OCI-LY7 (cell line): ENCODE data around the gene TPRG1L. TPM values are rescaled to one million over a fixed set of nuclear protein-coding genes. Genes with fewer than 3 reads are reported as not detected.

Source experiments
- BruUV-seq: library from RNA; stranded (reverse); fragments of 400-500 nt; replicated peaks from 2 replicates; lab custom pipeline; 2021; lab: Mats Ljungman, UMichigan
- CTCF ChIA-PET: fragments of 300-600 bp; sonication (Branson Sonifier 250); formaldehyde crosslinking; loops from one replicate; lab custom pipeline; 2022; ENCODE audit warnings: antibody characterized with exemption; ENCODE audit not compliant: unreplicated experiment; lab: Charles Lee
- POLR2A ChIA-PET: fragments of 300-600 bp; sonication (Branson Sonifier 250); formaldehyde crosslinking; loops from one replicate; lab custom pipeline; 2022; ENCODE audit warnings: antibody characterized with exemption; lab: Charles Lee
- DNase-seq: peaks from one replicate; pipeline ENCODE4 v3.0.0-alpha.2; 2015; ENCODE audit warnings: low spot score
- H2AFZ ChIP-seq: fragments of 200-600 bp; sonication (generic), shearing (Covaris generic); 2 replicates; pipeline ENCODE4 v1.6.1; 2014; ENCODE audit warnings: mild to moderate bottlenecking, antibody characterized with exemption, low read length, moderate library complexity
- H3K27ac ChIP-seq: fragments of 200-600 bp; sonication (generic); 2 replicates; pipeline ENCODE4 v1.5.1; 2014; ENCODE audit warnings: mixed run types, low read depth, mild to moderate bottlenecking, moderate library complexity, low read length, inconsistent platforms; ENCODE audit not compliant: poor library complexity, severe bottlenecking
- H3K36me3 ChIP-seq: fragments of 200-600 bp; sonication (generic); 2 replicates; pipeline ENCODE4 v1.6.1; 2014; ENCODE audit warnings: mild to moderate bottlenecking, antibody characterized with exemption, low read length, moderate library complexity, mixed read lengths; ENCODE audit not compliant: insufficient read depth
- H3K4me1 ChIP-seq: fragments of 200-600 bp; sonication (generic); 2 replicates; pipeline ENCODE4 v1.5.1; 2014; ENCODE audit warnings: mild to moderate bottlenecking, low read length; ENCODE audit not compliant: insufficient read depth, poor library complexity, severe bottlenecking
- H3K4me2 ChIP-seq: fragments of 200-600 bp; sonication (generic); 2 replicates; pipeline ENCODE4 v1.6.1; 2014; ENCODE audit warnings: mild to moderate bottlenecking, low read length
- H3K4me3 ChIP-seq: fragments of 200-600 bp; sonication (generic); 2 replicates; pipeline ENCODE4 v1.5.1; 2014; ENCODE audit warnings: mild to moderate bottlenecking, low read depth, low read length; ENCODE audit not compliant: poor library complexity, severe bottlenecking
- H3K79me2 ChIP-seq: fragments of 200-600 bp; sonication (generic); 2 replicates; pipeline ENCODE4 v1.6.1; 2016; ENCODE audit warnings: low read depth, mild to moderate bottlenecking, low read length, moderate library complexity, mixed read lengths; ENCODE audit not compliant: insufficient read depth
- H3K9me2 ChIP-seq: fragments of 200-600 bp; sonication (generic); 2 replicates; pipeline ENCODE4 v1.6.1; 2016; ENCODE audit warnings: mild to moderate bottlenecking, low read length, mixed read lengths; ENCODE audit not compliant: insufficient read depth
- H3K9me3 ChIP-seq: fragments of 200-600 bp; sonication (generic); 2 replicates; pipeline ENCODE4 v1.6.1; 2014; ENCODE audit warnings: mild to moderate bottlenecking, mixed run types, low read length, mixed read lengths
- H4K20me1 ChIP-seq: fragments of 200-600 bp; sonication (generic); 2 replicates; pipeline ENCODE4 v1.6.1; 2014; ENCODE audit warnings: mild to moderate bottlenecking, antibody characterized with exemption, low read length, moderate library complexity, mixed read lengths; ENCODE audit not compliant: insufficient read depth
- EZH2phosphoT487 ChIP-seq: fragments of 200-600 bp; sonication (generic); IDR thresholded peaks from 2 replicates; pipeline ENCODE4 v1.6.1; 2018; ENCODE audit warnings: low read depth, borderline replicate concordance, mild to moderate bottlenecking, mixed run types, antibody characterized with exemption, low read length, moderate library complexity, mixed read lengths
- intact Hi-C: fragments of 100-400 bp; cut with micrococcal nuclease; formaldehyde crosslinking; loops from one replicate; pipeline ENCODE4 v1.10.0; 2022; ENCODE audit not compliant: unreplicated experiment
- total RNA-seq, 2 experiments: library from RNA; depleted of rRNA in 1 of 2; stranded (reverse); fragments of >200 nt in 1 of 2; shearing (Covaris generic) in 1 of 2; gene quantifications; 2 replicates each; pipeline ENCODE4 v1.2.3, GENCODE V29; 2014 to 2022
- TF ChIP-seq, protein P1 (sequence below): fragments of 200-600 bp; sonication (generic); conservative IDR thresholded peaks from 2 replicates; pipeline ENCODE4 v1.5.1; 2014; ENCODE audit warnings: mild to moderate bottlenecking, antibody characterized with exemption, low read length, moderate library complexity, mixed read lengths

TPRG1L gene
- total RNA-seq, 2 experiments from 2014 or later, result 3.1 to 6.8 TPM

GRCh38 chr1:3602375-3602774, 22.4 kb upstream of the TPRG1L start:
- no peak for TF ChIP-seq EZH2phosphoT487
- TF ChIP-seq, protein P1, sequence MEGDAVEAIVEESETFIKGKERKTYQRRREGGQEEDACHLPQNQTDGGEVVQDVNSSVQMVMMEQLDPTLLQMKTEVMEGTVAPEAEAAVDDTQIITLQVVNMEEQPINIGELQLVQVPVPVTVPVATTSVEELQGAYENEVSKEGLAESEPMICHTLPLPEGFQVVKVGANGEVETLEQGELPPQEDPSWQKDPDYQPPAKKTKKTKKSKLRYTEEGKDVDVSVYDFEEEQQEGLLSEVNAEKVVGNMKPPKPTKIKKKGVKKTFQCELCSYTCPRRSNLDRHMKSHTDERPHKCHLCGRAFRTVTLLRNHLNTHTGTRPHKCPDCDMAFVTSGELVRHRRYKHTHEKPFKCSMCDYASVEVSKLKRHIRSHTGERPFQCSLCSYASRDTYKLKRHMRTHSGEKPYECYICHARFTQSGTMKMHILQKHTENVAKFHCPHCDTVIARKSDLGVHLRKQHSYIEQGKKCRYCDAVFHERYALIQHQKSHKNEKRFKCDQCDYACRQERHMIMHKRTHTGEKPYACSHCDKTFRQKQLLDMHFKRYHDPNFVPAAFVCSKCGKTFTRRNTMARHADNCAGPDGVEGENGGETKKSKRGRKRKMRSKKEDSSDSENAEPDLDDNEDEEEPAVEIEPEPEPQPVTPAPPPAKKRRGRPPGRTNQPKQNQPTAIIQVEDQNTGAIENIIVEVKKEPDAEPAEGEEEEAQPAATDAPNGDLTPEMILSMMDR, result no peak
- ChIA-PET CTCF (no interaction called here), POLR2A (no interaction called here)
- Histone ChIP-seq H3K9me2 (no peaks in the 10 kb centered on the region), H4K20me1 (no peaks in the 10 kb centered on the region), H3K4me3 (no peak overlapping the region), H3K27ac (no peak overlapping the region), H2AFZ (no peak overlapping the region), H3K9me3 (no peaks in the 10 kb centered on the region), H3K4me1 (peaks cover 16% of the 10 kb centered on the region), H3K36me3 (no peaks in the 10 kb centered on the region), H3K4me2 (no peak overlapping the region), H3K79me2 (no peaks in the 10 kb centered on the region)
- intact Hi-C loops, result no loop called here
- DNase-seq, result no peak
- BruUV-seq, result no TSS peak

DNA sequence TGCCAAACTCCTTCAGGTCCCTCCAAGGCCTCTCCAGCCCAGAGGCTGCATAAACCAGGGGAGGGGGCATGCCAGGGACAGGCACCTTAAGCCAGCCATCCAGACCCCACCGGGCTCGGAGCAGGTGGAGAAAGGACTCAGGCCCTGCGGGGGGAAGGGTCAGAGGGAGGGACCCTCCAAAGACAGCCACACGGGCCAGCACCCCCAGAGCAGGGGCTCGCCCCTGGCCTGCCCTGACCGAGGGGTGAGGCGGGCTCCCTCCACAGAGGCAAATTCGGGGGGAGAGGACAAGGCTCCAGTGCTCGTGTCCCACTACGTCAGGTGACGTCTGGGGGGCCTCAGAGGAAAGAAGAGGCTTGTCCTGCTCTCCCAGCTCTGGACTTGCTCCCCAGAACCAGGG, 21.7 kb upstream of the TPRG1L start:
- TF ChIP-seq EZH2phosphoT487, result no peak
- TF ChIP-seq, protein P1, result no peak

GRCh38 chr1:3603571-3604467, 21.0 kb upstream of the TPRG1L start:
- Histone ChIP-seq H3K4me3 (no peak overlapping the region), H3K79me2 (no peaks in the 10 kb centered on the region), H3K9me3 (no peaks in the 10 kb centered on the region), H2AFZ (no peak overlapping the region), H4K20me1 (no peaks in the 10 kb centered on the region), H3K9me2 (no peaks in the 10 kb centered on the region), H3K36me3 (no peaks in the 10 kb centered on the region), H3K4me2 (no peak overlapping the region), H3K27ac (no peak overlapping the region), H3K4me1 (peaks cover 1% of the 10 kb centered on the region)
- no TSS peak for BruUV-seq
- CTCF ChIA-PET, result no interaction called here
- POLR2A ChIA-PET, result no interaction called here
- no peak for DNase-seq
- intact Hi-C loops, result no loop called here
- TF ChIP-seq, protein P1, result no peak
- no peak for TF ChIP-seq EZH2phosphoT487

More for the DNA sequence above, 21.7 kb upstream of the TPRG1L start:
- Histone ChIP-seq H3K27ac (no peak overlapping the region), H4K20me1 (no peaks in the 10 kb centered on the region), H3K4me1 (peaks cover 8% of the 10 kb centered on the region), H3K4me2 (no peak overlapping the region), H3K4me3 (no peak overlapping the region), H3K9me3 (no peaks in the 10 kb centered on the region), H2AFZ (no peak overlapping the region), H3K9me2 (no peaks in the 10 kb centered on the region), H3K36me3 (no peaks in the 10 kb centered on the region), H3K79me2 (no peaks in the 10 kb centered on the region)
- DNase-seq, result no peak
- no TSS peak for BruUV-seq
- ChIA-PET POLR2A (no interaction called here), CTCF (no interaction called here)
- intact Hi-C loops, result no loop called here
